ENCODE results near the gene ZCCHC14.
"Not testable (repeated sequence)": the region's sequence is repeated elsewhere in the genome, so short reads cannot be mapped to it uniquely, and the experiment has no call there.

The ZCCHC14 gene

DNA sequence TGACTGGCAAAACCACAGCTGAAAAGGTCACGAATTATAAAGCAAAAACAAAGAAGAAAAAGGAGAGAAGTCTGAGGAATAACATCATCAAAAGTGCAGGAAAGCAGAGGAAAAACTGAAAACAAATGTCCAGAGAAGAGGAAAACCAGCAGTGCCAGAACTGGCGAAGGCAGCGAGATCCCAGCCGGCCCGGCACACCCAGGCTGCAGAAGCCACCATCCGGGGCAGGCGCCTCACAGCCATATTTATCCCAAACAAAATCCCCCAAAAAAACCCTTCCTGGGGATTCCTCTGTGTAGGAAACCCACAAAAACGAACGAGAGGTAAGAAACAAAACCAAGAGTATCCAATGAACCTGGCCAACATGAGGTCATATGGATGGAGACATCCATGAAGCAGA is 10.6 kb downstream of the ZCCHC14 start:
- in situ Hi-C loops (cut with MboI; ENCODE audit: low sequenced_read_pairs) = no loop called here

DNA sequence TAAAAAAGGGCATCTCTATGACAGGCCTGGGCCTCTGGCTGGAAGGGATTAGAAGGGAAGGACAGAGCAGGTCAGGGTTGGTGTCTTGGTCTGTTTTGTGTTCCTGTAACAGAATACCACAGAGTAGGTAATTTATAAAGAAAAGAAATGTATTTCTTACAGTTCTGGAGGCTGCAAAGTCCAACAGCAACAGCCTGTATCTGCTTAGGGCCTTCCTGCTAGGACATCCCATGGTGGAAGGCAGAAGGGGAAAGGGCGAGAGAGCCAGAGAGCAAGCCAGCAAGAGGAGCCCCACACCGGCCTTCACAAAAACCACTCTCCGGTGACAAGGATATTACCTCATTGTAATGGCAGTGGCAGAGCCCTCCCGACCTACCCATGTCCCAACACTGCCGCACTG is 11.1 kb downstream of the ZCCHC14 start:
- in situ Hi-C loops (cut with MboI; ENCODE audit: low sequenced_read_pairs) = not testable (repeated sequence)

DNA sequence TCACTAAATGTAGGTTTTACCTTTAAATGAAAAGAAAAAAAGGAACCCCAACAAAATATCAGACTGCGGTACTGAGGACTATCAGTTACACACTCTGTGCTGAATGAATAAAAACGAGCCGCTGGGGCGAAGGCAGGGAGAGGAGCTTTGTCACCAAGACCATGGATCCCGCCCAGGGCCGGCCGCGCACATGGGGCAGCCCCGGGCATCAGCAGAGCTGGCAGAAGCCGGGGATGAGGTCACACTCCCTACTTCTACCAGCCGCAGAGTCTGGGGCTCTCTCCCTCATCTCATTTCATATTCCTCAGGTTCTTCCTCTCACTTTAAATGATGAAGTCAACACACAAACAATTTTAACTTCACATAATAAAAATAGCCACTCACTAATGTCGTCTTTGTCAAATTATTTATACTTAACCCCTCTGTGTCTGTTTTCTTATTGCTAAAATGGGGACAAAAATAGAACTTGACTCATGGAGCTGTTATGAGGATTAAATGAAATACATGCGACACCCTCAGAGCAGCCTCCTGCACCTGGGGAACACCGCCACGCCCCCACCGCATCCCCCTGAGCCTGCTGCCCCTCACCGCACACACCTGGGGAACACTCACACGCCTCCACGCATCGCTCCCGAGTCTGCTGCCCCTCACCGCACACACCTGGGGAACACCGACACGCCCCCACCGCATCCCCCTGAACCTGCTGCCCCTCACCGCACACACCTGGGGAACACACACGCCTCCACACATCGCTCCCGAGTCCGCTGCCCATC is 15.4 kb downstream of the ZCCHC14 start:
- in situ Hi-C loops (cut with MboI; ENCODE audit: low sequenced_read_pairs) = not testable (repeated sequence)

DNA sequence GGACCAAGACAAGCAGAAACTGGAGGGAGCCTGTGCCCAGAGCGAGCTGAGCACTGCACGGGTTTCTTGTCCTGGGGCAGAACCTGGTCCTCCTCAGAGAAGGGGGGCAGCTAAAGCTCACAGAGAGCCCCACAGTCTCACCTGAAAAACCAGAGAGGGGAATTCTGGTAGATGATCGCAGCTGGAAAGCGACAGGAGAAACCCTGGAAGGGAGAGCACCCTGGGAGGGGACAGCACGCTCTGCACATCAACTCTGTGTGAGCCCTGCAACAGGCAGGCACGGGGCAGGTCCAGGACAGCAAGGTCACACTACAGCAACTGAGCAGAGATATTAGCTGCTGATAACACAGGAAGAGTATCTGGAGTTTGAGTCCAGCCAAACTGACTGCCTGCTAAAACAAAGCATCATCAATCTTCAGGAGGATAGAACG is 18.2 kb downstream of the ZCCHC14 start:
- in situ Hi-C loops (cut with MboI; ENCODE audit: low sequenced_read_pairs) = no loop called here

DNA sequence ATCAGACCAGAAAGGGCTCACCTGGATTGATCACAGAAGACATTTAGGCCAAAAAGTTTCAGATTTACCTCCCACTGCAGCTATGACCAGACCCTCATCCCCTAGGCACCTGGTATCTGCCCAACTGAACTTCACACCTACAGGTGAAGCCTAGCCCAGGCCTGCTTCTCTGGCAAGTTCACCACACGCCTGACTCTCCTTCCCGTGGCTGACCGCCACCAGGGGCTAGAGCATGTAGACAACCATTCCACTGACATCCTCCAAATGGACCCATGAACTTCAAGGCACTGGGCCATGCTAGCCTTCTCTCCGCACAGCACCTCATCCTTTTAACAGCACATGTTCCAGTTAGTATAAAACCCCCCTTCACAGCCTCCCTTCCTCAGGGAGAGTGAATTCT is 18.8 kb downstream of the ZCCHC14 start:
- in situ Hi-C loops (cut with MboI; ENCODE audit: low sequenced_read_pairs) = no loop called here

DNA sequence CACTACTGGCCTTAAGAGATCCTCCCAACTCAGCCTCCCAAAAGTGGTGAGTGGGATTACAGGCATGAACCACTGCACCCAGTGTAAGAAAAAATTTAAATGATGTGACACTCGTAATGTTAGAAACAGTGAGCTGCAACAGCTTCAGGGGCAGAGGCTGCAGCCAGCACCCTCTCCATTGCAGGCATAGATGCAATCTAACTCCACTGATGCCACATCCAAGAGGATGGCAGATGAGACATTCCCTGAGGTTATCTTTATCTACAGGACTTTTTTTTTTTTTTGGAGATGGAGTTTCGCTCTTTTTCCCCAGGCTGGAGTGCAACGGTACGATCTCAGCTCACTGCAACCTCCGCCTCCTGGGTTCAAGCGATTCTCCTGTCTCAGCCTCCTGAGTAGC is 19.9 kb downstream of the ZCCHC14 start:
- in situ Hi-C loops (cut with MboI; ENCODE audit: low sequenced_read_pairs) = no loop called here

DNA sequence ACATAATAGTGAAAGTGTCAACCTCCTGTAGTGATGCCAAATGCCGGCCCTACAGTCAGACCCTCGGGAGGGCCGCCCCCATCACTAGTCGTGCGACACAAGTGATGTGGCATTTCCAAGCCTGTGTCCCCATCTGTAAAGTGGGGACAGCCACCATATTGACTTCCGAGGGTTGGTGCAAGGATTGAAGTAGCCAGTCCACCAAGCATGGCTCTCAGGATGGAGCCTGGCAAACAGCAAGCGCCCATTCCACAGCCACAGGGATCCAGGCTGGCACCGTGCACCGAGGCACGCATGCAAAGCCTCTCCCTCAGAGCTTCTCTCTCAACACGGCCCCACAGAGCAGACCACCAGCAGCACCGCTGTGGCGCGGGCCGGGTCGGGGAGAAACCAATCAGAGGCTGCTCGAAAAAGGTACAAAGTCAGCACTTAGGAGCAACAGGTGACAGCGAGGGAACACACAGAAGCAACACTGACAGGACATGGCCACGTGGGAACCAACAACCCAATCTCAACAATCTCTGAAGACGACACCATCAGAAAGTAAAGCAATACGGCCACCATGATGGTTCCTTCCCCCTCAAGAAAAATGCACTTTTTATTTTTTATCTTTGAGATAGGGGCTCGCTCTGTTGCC is 20.6 kb downstream of the ZCCHC14 start:
- in situ Hi-C loops (cut with MboI; ENCODE audit: low sequenced_read_pairs) = no loop called here

DNA sequence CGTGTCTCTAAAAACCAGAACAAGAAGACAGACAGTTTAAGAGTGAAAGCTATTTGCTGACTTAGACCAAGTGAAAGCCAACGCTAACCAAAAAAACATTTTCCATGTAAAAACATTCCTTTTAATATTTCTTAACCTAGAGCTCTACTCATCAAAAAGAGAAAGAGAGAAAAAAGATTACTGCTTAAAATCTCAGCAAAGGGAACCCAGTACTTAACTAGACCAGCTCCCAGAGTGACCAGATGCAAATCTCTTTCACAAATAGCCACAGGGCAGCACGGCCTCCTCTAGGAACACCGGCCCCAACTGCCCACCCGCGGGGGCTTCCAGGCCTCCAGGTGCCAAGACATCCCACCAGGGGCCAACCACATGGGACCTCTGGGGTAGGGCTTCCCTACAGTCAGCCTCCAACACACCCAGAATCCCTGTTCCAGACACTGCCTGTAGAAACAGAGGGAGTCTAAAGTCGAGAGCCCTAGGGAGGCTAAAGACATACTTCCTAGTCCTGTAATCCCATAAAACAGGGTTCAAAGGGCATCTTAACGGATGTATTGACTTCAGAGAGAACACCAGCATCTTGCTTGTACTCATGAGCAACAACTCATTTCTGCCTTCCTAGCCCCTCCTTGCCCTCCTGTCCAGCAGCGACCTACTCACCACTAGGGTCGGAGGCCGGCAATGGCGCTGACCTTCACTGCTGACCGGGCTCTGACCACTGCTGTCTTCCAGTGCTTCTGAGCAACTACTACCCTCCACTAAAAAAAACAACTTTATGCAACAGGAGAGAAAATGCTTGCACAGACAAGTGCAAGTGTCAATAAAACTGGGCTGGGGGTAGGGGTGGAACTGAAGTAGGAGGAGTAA is 21.3 kb downstream of the ZCCHC14 start:
- in situ Hi-C loops (cut with MboI; ENCODE audit: low sequenced_read_pairs) = no loop called here

DNA sequence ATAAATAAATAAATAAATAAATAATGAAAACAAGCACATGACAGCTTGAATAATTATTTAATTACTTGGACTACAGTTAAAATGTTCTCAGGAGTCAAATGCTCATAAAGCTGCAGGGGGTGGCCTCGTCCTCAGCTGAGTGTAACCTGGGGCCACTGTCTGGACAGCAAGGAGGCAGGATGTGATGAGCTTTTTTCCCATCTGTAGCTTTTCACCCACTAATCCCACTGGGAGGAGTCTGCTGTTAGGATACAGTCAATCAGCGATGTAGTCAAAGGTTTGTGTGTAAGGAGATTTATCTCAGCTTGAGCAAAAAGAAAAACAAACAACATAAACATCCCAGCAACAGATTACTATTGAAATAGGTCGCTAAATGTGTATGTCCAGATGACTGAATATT is 22.5 kb downstream of the ZCCHC14 start:
- in situ Hi-C loops (cut with MboI; ENCODE audit: low sequenced_read_pairs) = no loop called here

DNA sequence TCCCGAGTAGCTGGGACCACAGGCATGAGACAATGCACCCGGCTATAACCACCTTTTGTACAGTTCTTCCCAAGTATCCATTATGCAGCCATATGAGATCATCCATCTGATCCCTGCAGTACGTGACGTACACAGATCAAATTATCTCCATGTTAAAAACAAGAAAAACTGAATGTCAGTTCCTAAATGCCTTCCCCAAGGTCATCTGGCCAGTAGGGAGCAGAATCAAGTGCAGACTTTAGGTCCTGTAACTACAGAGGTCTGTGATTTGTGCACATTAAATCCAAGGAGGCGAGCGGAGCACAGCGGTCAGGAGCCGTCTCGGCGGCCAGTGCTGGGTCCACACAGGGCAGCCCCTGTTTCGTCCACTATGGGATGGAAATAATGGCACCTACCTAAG is 23.7 kb downstream of the ZCCHC14 start:
- in situ Hi-C loops (cut with MboI; ENCODE audit: low sequenced_read_pairs) = no loop called here

DNA sequence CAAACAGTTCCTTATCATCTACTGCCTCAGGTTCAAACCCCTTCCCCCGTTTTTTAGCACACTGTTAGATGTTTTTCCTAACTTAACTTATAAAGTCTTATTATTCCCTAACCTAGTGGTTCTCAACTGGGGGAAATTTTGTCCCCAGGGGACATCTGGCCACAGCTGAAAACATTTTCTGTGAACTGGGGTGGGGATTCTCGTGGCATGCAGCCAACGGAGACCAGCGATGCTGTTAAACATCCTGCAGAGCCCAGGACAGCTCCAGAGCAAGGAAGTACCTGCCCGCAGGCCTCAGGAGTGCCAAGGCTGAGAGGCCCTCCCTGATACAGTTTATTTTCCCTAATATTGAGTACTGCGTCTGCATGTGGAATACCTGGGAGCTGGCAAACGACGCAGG is 24.3 kb downstream of the ZCCHC14 start:
- in situ Hi-C loops (cut with MboI; ENCODE audit: low sequenced_read_pairs) = no loop called here

DNA sequence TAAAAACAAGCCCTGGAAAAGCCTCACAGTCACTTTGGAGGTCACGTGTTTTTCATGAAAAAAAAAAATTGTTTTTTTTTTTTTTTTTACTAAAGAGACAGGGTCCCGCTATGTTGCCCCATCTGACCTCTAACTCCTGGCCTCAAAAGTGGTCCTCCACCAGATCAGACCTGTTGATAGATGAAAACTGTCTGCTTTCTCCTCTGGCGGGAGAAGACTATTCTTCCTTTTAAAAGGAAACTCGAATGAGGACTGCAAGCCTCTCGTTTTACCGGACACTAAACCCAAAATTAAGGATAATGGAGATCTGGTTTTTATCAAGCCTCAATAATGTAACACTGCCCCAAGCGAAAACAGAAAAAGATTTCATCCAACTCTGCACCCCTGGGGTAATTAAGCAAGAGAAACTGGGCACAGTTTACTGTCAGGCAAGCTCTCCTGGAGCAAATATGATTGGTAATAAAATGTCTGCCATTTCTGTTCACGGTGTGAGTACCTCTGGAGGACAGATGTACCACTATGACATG is 25.8 kb downstream of the ZCCHC14 start:
- in situ Hi-C loops (cut with MboI; ENCODE audit: low sequenced_read_pairs) = no loop called here

DNA sequence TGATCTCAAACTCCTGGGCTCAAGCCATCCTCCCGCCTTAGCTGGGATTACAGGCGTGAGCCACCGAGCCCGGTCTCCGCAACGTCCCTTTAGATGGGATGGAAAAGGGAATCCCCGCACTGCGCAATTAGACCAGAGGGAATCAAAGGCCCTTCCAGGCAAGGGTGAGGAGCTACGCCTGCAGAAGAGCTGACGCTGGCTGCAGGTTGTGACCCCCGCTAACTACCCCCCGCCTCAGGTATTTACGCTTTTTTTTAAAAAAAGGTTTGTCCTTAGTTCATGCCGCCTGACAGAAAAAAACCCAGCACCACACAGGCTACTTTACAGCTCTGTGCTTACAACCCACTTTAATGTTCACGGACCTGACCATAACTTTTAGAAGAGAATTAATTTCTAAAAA is 26.9 kb downstream of the ZCCHC14 start:
- in situ Hi-C loops (cut with MboI; ENCODE audit: low sequenced_read_pairs) = no loop called here

DNA sequence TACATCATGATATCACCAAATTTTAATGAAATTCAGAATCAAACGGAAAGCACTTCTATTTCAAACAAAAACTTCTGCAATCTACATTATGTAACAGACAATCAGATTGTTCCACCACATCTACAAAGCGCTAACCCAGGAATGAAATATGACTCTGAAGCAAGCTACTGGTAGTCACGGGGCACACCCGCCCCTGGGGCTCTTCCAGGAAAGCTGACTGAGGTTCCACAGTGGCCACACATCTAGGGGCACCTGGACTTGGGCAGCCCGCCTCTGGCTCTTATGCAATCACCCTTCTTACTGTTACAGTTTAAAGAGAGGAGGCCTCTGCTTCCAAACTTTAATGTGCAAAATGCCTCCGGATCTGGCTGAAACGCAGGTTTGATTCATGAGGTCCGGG is 27.5 kb downstream of the ZCCHC14 start:
- in situ Hi-C loops (cut with MboI; ENCODE audit: low sequenced_read_pairs) = no loop called here

DNA sequence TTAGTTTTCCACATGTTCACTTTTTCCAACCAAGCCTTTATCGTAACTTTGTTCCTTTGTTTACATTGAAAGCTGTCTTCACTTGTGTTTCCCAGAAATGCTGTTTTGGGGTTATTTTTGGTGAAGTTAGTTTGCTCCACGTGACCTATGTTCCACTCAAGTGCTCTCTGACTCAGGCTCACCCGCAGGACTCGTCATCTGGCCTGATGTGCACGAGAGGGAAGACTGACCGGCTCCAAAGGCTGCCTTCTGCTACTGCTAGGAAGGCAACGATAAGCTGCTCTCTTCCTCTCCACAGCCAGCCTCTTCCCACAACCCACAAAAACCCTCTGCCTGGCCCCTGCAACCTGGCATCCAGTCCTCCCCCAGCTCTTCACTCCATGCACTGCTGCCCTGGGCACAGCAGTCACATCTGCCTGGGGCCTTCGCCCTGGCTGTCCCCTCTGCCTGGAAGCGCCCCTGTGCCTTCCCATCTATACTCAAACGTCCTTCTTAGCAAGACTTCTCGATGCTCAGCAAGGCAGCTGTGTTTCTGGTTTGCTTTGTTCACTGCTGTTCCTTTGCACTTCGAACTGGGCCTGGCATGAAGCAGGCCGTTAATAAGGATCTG is 28.0 kb downstream of the ZCCHC14 start:
- in situ Hi-C loops (cut with MboI; ENCODE audit: low sequenced_read_pairs) = no loop called here

DNA sequence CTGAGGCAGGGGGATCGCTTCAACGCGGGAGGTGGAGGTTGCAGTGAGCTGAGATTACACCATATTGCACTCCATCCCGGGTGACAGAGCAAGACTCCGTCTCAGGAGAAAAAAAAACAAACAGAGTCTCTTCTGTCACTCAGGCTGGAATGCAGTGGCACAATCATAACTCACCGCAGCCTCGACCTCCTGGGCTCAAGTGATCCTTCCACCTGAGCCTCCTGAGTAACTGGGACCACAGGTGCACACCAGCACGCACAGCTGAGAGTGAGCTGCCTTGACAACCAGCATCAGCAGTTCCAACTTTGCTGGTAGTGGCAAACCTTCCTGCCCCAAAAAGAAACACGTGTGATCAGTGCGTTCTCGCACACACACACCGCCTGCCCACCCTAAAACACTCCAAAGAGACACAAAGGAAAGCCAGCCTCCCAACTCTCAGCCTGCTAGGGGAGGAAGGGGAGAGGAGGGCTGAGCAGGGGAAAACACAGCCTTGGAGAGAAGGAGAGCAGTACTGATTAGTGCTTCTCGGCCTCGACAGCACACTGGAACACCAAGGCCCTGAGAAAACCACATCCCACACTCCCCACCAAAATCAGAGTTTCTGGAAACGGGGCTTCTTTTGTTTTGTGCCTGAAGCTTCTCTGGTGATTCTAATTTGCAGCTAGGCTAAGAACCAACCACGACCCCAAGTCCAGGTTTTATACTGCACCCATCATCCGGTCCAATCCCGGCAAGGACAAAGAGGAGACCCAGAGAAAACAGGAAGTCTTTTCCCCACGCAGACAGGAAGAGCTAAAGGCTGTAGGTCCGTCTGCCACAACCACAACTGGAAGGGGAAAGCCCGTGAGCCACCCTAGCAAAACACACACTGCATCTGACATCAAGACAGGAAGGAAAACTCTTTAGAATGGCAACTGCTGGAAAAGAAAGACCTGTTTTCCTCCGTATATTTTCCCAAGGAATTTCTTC is 28.8 kb downstream of the ZCCHC14 start:
- in situ Hi-C loops (cut with MboI; ENCODE audit: low sequenced_read_pairs) = no loop called here

DNA sequence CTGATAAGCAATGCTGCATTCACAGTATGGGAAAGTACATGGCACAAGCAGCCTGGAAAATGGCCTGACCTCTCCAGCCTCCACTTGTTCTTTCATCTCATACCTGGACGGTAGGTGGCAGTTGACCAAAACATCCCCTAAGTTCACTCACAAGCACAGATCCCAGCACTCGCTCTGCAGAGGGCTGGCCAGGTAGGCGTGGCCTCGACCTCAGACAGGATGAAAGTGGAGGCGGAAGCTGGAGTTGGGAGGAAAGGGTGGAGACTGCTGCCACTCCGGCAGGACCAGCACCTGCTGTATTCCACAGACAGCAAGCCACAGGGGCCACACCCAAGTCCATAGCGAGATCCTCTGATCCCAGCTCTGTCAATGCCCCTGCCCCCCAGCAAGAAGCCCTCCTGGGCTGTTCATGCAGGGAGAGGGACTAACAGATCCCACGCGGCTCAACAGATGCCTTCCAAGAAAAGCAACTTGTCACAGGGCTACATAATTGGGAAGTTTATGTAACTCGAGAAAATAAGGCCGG is 31.3 kb downstream of the ZCCHC14 start:
- in situ Hi-C loops (cut with MboI; ENCODE audit: low sequenced_read_pairs) = no loop called here

DNA sequence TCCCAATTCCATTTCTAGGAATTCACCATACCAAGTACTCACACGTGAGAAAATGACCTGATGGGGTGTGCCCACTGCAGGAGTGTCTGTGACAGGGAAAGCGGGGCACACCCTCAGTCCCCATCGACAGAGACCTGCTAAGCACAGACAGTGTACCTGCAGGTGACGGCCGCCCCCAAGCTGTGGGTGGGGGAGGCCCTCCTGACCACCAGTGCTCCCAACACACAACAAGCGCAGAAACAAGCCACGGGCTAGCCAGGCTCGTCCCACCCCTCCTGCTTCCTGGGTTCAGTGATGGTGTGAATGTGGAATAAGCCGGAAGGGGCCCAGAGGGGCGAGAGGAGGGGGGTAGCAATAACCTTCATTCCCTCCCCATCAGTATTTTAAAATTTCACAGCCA is 31.9 kb downstream of the ZCCHC14 start:
- in situ Hi-C loops (cut with MboI; ENCODE audit: low sequenced_read_pairs) = no loop called here

DNA sequence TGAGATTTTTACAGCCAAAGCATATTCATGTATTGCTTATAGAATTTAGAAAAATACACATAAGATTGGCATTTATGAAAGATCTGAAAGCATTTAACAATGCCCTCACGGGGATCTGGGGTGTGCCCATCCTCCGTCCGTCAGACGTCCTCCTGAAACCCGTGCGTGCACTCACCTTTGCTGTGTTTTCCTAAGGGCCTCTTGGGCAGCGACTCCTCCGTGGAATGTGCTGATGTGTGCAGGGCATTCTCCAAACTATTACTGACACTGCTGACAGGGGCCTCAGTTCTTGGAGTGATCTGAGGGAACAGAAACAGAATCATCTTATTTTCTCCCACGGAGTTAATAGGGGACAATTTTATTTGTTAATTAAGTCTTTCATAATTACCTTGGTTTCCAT is 33.0 kb downstream of the ZCCHC14 start:
- in situ Hi-C loops (cut with MboI; ENCODE audit: low sequenced_read_pairs) = no loop called here

DNA sequence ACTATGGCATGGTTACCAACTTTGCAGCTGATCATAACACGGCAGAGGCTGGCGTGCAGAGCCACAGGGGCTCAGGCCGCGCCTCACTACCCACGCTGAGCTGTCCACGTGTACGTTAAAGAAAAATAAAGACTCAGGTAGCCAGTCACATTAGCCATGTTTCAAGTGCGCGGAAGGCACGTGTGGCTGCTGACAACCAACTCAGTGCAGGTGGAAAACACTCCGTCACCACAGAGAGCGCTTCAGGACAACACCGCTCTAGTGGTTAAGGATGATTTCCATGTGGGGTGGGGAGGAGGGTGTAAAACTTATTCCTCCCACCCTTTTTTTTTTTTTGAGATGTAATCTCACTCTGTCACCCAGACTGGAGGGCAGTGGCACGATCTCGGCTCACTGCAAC is 33.8 kb downstream of the ZCCHC14 start:
- in situ Hi-C loops (cut with MboI; ENCODE audit: low sequenced_read_pairs) = no loop called here
